ENCODE results near the gene TSBP1.

Gene TSBP1

DNA sequence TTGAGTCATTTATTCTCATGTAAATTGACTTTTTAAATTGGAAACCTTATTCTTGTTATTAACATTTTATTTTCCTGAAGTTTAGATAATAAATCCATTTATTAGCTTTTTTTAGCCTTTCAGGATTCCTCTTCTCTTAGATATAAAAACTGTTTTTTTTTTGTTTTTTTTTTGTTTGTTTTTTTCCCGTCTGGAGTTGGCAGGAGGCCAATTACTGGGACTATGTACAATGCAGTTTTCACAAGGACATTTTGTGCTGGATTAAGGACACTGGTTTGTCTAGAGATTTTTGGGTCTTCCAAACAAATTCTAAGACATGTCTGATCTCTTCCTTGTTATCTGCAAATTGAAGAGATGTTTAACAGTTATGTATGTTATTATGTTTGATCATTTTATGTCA, 34.0 kb upstream of the TSBP1 start:
- no peak overlapping the region for H3K27ac ChIP-seq
- H3K9me3 ChIP-seq (ENCODE audit: control insufficient read depth, low read length): no peaks in the 10 kb centered on the region
- TF ChIP-seq CTCF (IDR thresholded peaks at IDR 0.05): no peak
- no peaks in the 10 kb centered on the region for H3K27me3 ChIP-seq (ENCODE audit: control insufficient read depth, insufficient read depth, low read length)
- H2AFZ ChIP-seq: no peak overlapping the region
- H3K36me3 ChIP-seq (ENCODE audit: control insufficient read depth, insufficient read depth, low read length): no peaks in the 10 kb centered on the region
- H3K79me2 ChIP-seq: no peaks in the 10 kb centered on the region
- H3K4me3 ChIP-seq (ENCODE audit: low read depth, low read length): no peak overlapping the region
- no peaks in the 10 kb centered on the region for H3K4me1 ChIP-seq
- H3K4me2 ChIP-seq (ENCODE audit: low read length): no peak overlapping the region
- H3K9ac ChIP-seq: no peak overlapping the region

DNA sequence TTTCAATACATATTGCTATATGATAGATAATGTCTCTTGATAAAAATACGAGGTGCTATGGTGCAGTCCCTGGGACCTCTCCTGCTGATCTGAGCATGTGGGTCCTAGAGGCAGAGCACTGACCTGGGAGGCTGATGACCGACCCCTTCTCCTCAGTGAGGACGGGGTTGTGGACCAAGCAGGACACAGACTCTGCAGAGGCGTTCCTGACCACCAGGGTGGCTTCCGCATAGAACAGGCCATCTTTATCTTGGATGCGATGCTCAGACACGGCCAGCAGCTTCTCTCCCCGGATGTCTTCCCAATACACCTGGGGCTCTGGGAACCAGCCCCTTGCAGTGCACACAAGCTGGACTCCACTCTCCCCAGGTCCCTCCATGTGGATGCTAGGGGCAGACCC, 31.1 kb upstream of the TSBP1 start:
- Histone ChIP-seq H3K27ac (no peak overlapping the region), H3K4me2 (ENCODE audit: low read length) (no peak overlapping the region), H3K36me3 (ENCODE audit: control insufficient read depth, insufficient read depth, low read length) (no peaks in the 10 kb centered on the region), H3K4me1 (no peaks in the 10 kb centered on the region), H3K79me2 (no peaks in the 10 kb centered on the region), H3K4me3 (ENCODE audit: low read depth, low read length) (no peak overlapping the region), H3K9me3 (ENCODE audit: control insufficient read depth, low read length) (no peaks in the 10 kb centered on the region), H3K27me3 (ENCODE audit: control insufficient read depth, insufficient read depth, low read length) (no peaks in the 10 kb centered on the region), H2AFZ (no peak overlapping the region), H3K9ac (no peak overlapping the region)
- TF ChIP-seq CTCF (IDR thresholded peaks at IDR 0.05): no peak

- Histone ChIP-seq H3K4me2 (ENCODE audit: low read length) (no peak overlapping the region), H2AFZ (no peak overlapping the region), H3K27me3 (ENCODE audit: control insufficient read depth, insufficient read depth, low read length) (no peaks in the 10 kb centered on the region), H3K36me3 (ENCODE audit: control insufficient read depth, insufficient read depth, low read length) (no peaks in the 10 kb centered on the region), H3K9ac (no peak overlapping the region), H3K9me3 (ENCODE audit: control insufficient read depth, low read length) (no peaks in the 10 kb centered on the region), H3K4me3 (ENCODE audit: low read depth, low read length) (no peak overlapping the region), H3K79me2 (no peaks in the 10 kb centered on the region), H3K4me1 (no peaks in the 10 kb centered on the region), H3K27ac (no peak overlapping the region)
- TF ChIP-seq CTCF (IDR thresholded peaks at IDR 0.05): no peak
Observed at GRCh38 chr6:32401284-32401963, 29.7 kb upstream of the TSBP1 start.

- no peak overlapping the region for H3K27ac ChIP-seq
- H3K4me2 ChIP-seq (ENCODE audit: low read length): no peak overlapping the region
- no peak overlapping the region for H3K9ac ChIP-seq
- peaks cover 6% of the 10 kb centered on the region for H3K4me1 ChIP-seq
- no peak for TF ChIP-seq CTCF (IDR thresholded peaks at IDR 0.05)
- no peaks in the 10 kb centered on the region for H3K79me2 ChIP-seq
- H3K9me3 ChIP-seq (ENCODE audit: control insufficient read depth, low read length): no peaks in the 10 kb centered on the region
- no peaks in the 10 kb centered on the region for H3K36me3 ChIP-seq (ENCODE audit: control insufficient read depth, insufficient read depth, low read length)
- no peaks in the 10 kb centered on the region for H3K27me3 ChIP-seq (ENCODE audit: control insufficient read depth, insufficient read depth, low read length)
- no peak overlapping the region for H2AFZ ChIP-seq
- no peak overlapping the region for H3K4me3 ChIP-seq (ENCODE audit: low read depth, low read length)
Observed at GRCh38 chr6:32397252-32397920, 25.7 kb upstream of the TSBP1 start.

GRCh38 chr6:32396028-32396427, 24.3 kb upstream of the TSBP1 start:
- Histone ChIP-seq H3K27ac (no peak overlapping the region), H3K79me2 (no peaks in the 10 kb centered on the region), H3K4me1 (peaks cover 6% of the 10 kb centered on the region), H3K36me3 (ENCODE audit: control insufficient read depth, insufficient read depth, low read length) (no peaks in the 10 kb centered on the region), H3K9ac (no peak overlapping the region), H3K4me3 (ENCODE audit: low read depth, low read length) (no peak overlapping the region), H3K4me2 (ENCODE audit: low read length) (no peak overlapping the region), H2AFZ (no peak overlapping the region), H3K9me3 (ENCODE audit: control insufficient read depth, low read length) (no peaks in the 10 kb centered on the region), H3K27me3 (ENCODE audit: control insufficient read depth, insufficient read depth, low read length) (no peaks in the 10 kb centered on the region)
- no peak for TF ChIP-seq CTCF (IDR thresholded peaks at IDR 0.05)

All from parathyroid adenoma (tissue), 2 donors.